MM.1S (cell line): ENCODE results near the gene SMAD4.

Experiments
- DNase-seq: peaks from one replicate; pipeline ENCODE4 v3.0.0-alpha.2; 2015
- H2AFZ ChIP-seq: fragments of 300-600 bp; sonication (generic); 2 replicates; pipeline ENCODE4 v1.6.0; 2016; ENCODE audit warnings: antibody characterized with exemption, low read length
- H3F3A ChIP-seq: fragments of 300-600 bp; sonication (generic); 2 replicates; pipeline ENCODE4 v1.6.1; 2016; ENCODE audit warnings: mild to moderate bottlenecking, antibody characterized with exemption, low read length, moderate library complexity, mixed read lengths; ENCODE audit not compliant: insufficient read depth
- H3K27ac ChIP-seq: fragments of 300-600 bp; sonication (generic); 2 replicates; pipeline ENCODE4 v1.5.1; 2016; ENCODE audit warnings: mild to moderate bottlenecking, low read length
- H3K27me3 ChIP-seq: fragments of 300-600 bp; sonication (generic); replicated peaks from 2 replicates; pipeline ENCODE4 v1.6.0; 2016; ENCODE audit warnings: low read length; ENCODE audit not compliant: insufficient read depth
- H3K36me3 ChIP-seq: fragments of 300-600 bp; sonication (generic); replicated peaks from 2 replicates; pipeline ENCODE4 v1.6.1; 2016; ENCODE audit warnings: mild to moderate bottlenecking, low read length, mixed read lengths; ENCODE audit not compliant: insufficient read depth
- H3K4me1 ChIP-seq: fragments of 300-600 bp; sonication (generic); 2 replicates; pipeline ENCODE4 v1.6.1; 2016; ENCODE audit warnings: low read length, mixed read lengths
- H3K4me2 ChIP-seq: fragments of 300-600 bp; sonication (generic); 2 replicates; pipeline ENCODE4 v1.6.0; 2016; ENCODE audit warnings: low read depth, low read length
- H3K4me3 ChIP-seq: fragments of 300-600 bp; sonication (generic); 2 replicates; pipeline ENCODE4 v1.5.1; 2016; ENCODE audit warnings: low read length, mixed read lengths
- H3K79me2 ChIP-seq: fragments of 300-600 bp; sonication (generic); 2 replicates; pipeline ENCODE4 v1.6.1; 2016; ENCODE audit warnings: mixed run types, low read length, mixed read lengths
- H3K9ac ChIP-seq: fragments of 300-600 bp; sonication (generic); 2 replicates; pipeline ENCODE4 v1.6.1; 2016; ENCODE audit warnings: low read length, mixed read lengths
- H3K9me2 ChIP-seq: fragments of 300-600 bp; sonication (generic); replicated peaks from 2 replicates; pipeline ENCODE4 v1.6.1; 2016; ENCODE audit warnings: mild to moderate bottlenecking, low read length, mixed read lengths; ENCODE audit not compliant: insufficient read depth
- H3K9me3 ChIP-seq: fragments of 300-600 bp; sonication (generic); replicated peaks from 2 replicates; pipeline ENCODE4 v1.6.1; 2016; ENCODE audit warnings: mild to moderate bottlenecking, low read length, mixed read lengths; ENCODE audit not compliant: insufficient read depth
- H4K20me1 ChIP-seq: fragments of 300-600 bp; sonication (generic); 2 replicates; pipeline ENCODE4 v1.6.1; 2016; ENCODE audit warnings: mild to moderate bottlenecking, low read length, moderate library complexity, mixed read lengths; ENCODE audit not compliant: insufficient read depth
- EZH2 ChIP-seq: fragments of 300-600 bp; sonication (generic); optimal IDR thresholded peaks from 2 replicates; pipeline ENCODE3; 2017; ENCODE audit warnings: low read depth, mild to moderate bottlenecking, antibody characterized with exemption, low read length, mixed read lengths
- EZH2phosphoT487 ChIP-seq: fragments of 300-600 bp; sonication (generic); IDR thresholded peaks from 2 replicates; pipeline ENCODE4 v1.6.1; 2018; ENCODE audit warnings: antibody characterized with exemption, low read length
- TF ChIP-seq, protein P1 (sequence below): fragments of 300-600 bp; sonication (generic); IDR thresholded peaks from 2 replicates; pipeline ENCODE4 v1.5.1; 2016; ENCODE audit warnings: antibody characterized with exemption, low read length, mixed read lengths

The SMAD4 gene

DNA sequence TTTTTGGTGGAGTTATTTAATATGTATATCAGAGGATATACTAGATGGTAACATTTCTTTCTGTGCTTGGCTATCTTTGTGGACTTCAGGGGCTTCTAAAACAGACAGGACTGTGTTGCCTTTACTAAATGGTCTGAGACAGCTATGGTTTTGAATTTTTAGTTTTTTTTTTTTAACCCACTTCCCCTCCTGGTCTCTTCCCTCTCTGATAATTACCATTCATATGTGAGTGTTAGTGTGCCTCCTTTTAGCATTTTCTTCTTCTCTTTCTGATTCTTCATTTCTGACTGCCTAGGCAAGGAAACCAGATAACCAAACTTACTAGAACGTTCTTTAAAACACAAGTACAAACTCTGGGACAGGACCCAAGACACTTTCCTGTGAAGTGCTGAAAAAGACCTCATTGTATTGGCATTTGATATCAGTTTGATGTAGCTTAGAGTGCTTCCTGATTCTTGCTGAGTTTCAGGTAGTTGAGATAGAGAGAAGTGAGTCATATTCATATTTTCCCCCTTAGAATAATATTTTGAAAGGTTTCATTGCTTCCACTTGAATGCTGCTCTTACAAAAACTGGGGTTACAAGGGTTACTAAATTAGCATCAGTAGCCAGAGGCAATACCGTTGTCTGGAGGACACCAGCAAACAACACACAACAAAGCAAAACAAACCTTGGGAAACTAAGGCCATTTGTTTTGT lies 52.7 kb downstream of the SMAD4 start:
- Histone ChIP-seq H3K4me2 (no peak overlapping the region), H3F3A (no peaks in the 10 kb centered on the region), H3K4me1 (no peaks in the 10 kb centered on the region), H3K9me2 (no peaks in the 10 kb centered on the region), H2AFZ (no peak overlapping the region), H3K9ac (no peak overlapping the region), H3K27ac (no peak overlapping the region), H4K20me1 (no peaks in the 10 kb centered on the region), H3K79me2 (no peaks in the 10 kb centered on the region), H3K27me3 (no peaks in the 10 kb centered on the region), H3K4me3 (no peak overlapping the region), H3K36me3 (peaks cover 16% of the 10 kb centered on the region; the same call in 1 of the 2 replicates), H3K9me3 (no peaks in the 10 kb centered on the region)
- no peak for DNase-seq
- TF ChIP-seq EZH2phosphoT487 (no peak), EZH2 (no peak)
- TF ChIP-seq, protein P1, sequence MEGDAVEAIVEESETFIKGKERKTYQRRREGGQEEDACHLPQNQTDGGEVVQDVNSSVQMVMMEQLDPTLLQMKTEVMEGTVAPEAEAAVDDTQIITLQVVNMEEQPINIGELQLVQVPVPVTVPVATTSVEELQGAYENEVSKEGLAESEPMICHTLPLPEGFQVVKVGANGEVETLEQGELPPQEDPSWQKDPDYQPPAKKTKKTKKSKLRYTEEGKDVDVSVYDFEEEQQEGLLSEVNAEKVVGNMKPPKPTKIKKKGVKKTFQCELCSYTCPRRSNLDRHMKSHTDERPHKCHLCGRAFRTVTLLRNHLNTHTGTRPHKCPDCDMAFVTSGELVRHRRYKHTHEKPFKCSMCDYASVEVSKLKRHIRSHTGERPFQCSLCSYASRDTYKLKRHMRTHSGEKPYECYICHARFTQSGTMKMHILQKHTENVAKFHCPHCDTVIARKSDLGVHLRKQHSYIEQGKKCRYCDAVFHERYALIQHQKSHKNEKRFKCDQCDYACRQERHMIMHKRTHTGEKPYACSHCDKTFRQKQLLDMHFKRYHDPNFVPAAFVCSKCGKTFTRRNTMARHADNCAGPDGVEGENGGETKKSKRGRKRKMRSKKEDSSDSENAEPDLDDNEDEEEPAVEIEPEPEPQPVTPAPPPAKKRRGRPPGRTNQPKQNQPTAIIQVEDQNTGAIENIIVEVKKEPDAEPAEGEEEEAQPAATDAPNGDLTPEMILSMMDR, result no peak

DNA sequence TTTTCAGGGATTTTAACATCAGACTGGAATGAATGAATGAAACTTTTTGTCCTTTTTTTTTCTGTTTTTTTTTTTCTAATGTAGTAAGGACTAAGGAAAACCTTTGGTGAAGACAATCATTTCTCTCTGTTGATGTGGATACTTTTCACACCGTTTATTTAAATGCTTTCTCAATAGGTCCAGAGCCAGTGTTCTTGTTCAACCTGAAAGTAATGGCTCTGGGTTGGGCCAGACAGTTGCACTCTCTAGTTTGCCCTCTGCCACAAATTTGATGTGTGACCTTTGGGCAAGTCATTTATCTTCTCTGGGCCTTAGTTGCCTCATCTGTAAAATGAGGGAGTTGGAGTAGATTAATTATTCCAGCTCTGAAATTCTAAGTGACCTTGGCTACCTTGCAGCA lies 53.4 kb downstream of the SMAD4 start:
- DNase-seq, result no peak
- no peak overlapping the region for H3K9ac ChIP-seq
- no peaks in the 10 kb centered on the region for H3F3A ChIP-seq
- no peaks in the 10 kb centered on the region for H3K9me2 ChIP-seq
- H3K36me3 ChIP-seq, result peaks cover 16% of the 10 kb centered on the region; the same call in 1 of the 2 replicates
- H2AFZ ChIP-seq, result no peak overlapping the region
- no peaks in the 10 kb centered on the region for H3K79me2 ChIP-seq
- H3K4me2 ChIP-seq, result no peak overlapping the region
- no peaks in the 10 kb centered on the region for H3K4me1 ChIP-seq
- H4K20me1 ChIP-seq, result no peaks in the 10 kb centered on the region
- no peak overlapping the region for H3K4me3 ChIP-seq
- no peaks in the 10 kb centered on the region for H3K9me3 ChIP-seq
- H3K27me3 ChIP-seq, result no peaks in the 10 kb centered on the region
- H3K27ac ChIP-seq, result no peak overlapping the region
- TF ChIP-seq, protein P1, result no peak
- no peak for TF ChIP-seq EZH2phosphoT487
- TF ChIP-seq EZH2, result no peak

DNA sequence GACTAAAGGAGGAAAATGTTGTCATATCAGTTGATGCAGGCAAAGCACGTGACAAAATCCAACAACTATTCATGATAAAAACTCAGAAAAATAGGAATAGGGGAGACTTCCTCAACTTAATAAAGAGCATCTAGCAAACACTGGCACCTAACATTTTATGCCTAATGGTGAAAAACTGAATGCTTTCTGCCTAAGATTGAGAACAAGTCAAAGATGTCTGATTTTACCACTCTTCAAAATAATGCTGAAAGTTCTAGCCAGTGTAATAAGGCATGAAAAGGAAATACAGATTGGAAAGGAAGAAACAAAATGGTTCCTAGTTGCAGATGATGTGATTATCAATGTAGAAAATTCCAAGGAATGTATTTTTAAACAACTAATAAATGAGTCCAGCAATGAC lies 58.4 kb downstream of the SMAD4 start:
- H3K36me3 ChIP-seq, result no peaks in the 10 kb centered on the region
- TF ChIP-seq EZH2 (no peak), EZH2phosphoT487 (no peak)
- TF ChIP-seq, protein P1, result no peak
- H3K27me3 ChIP-seq, result no peaks in the 10 kb centered on the region

More for the DNA sequence above, 58.4 kb downstream of the SMAD4 start:
- Histone ChIP-seq H3K4me3 (no peak overlapping the region), H3K4me2 (no peak overlapping the region), H3K79me2 (no peaks in the 10 kb centered on the region), H3K4me1 (no peaks in the 10 kb centered on the region), H4K20me1 (no peaks in the 10 kb centered on the region), H3K9me3 (no peaks in the 10 kb centered on the region), H2AFZ (no peak overlapping the region), H3K27ac (no peak overlapping the region), H3K9me2 (no peaks in the 10 kb centered on the region), H3F3A (no peaks in the 10 kb centered on the region; the same call in 1 of the 2 replicates), H3K9ac (no peak overlapping the region)
- DNase-seq, result no peak
